ENCODE results near the gene GIGYF2. TPM values are rescaled to one million over a fixed set of nuclear protein-coding genes. Genes with fewer than 3 reads are reported as not detected.

Gene GIGYF2
- total RNA-seq, 1 experiment from 2014 or later = 55.3 TPM

- Histone ChIP-seq H3K9ac (ENCODE audit: extremely low read depth, insufficient read length, low read length) (no peak overlapping the region), H2BK12ac (ENCODE audit: insufficient read length, low read depth, low read length) (no peak overlapping the region), H2AFZ (ENCODE audit: low read length) (no peak overlapping the region), H3K27me3 (ENCODE audit: insufficient read depth, low read length) (no peaks in the 10 kb centered on the region), H4K5ac (ENCODE audit: insufficient read length, low read depth, low read length) (no peak overlapping the region), H3K4me2 (ENCODE audit: insufficient read depth, insufficient read length, low read length) (no peak overlapping the region), H2BK120ac (ENCODE audit: low read depth, low read length, poor library complexity, severe bottlenecking) (no peak overlapping the region), H2BK15ac (ENCODE audit: low read depth, low read length) (no peak overlapping the region), H3K79me2 (ENCODE audit: insufficient read depth, low read length) (no peaks in the 10 kb centered on the region), H2BK5ac (ENCODE audit: insufficient read length, low read length) (no peak overlapping the region), H3K23ac (ENCODE audit: insufficient read length, low read depth, low read length) (no peak overlapping the region), H3K79me1 (ENCODE audit: insufficient read depth, low read depth, low read length, poor library complexity, severe bottlenecking) (no peaks in the 10 kb centered on the region), H4K91ac (ENCODE audit: insufficient read length, low read depth, low read length) (no peak overlapping the region), H3K23me2 (ENCODE audit: insufficient read length, low read depth, low read length, poor library complexity, severe bottlenecking) (no peaks in the 10 kb centered on the region), H3K4ac (ENCODE audit: low read depth, low read length) (no peak overlapping the region), H2AK5ac (ENCODE audit: insufficient read length, low read length) (no peak overlapping the region), H3K27ac (ENCODE audit: insufficient read length, low read depth, low read length) (no peak overlapping the region), H3T11ph (ENCODE audit: low read length) (no peak overlapping the region), H2BK20ac (ENCODE audit: low read depth, low read length, poor library complexity, severe bottlenecking) (no peak overlapping the region), H3K18ac (ENCODE audit: insufficient read length, low read depth, low read length) (no peak overlapping the region), H3K9me3 (ENCODE audit: control insufficient read depth, low read depth, low read length) (no peaks in the 10 kb centered on the region), H4K8ac (replicated peaks; ENCODE audit: insufficient read length, low read depth, low read length) (no peak overlapping the region), H4K20me1 (ENCODE audit: control insufficient read depth, insufficient read depth, insufficient read length) (no peaks in the 10 kb centered on the region), H3K56ac (ENCODE audit: insufficient read length, low read depth, low read length) (no peak overlapping the region), H3K4me1 (ENCODE audit: insufficient read depth, low read length) (no peaks in the 10 kb centered on the region; the same call in 1 of the 2 replicates), H3K14ac (ENCODE audit: insufficient read depth, low read length) (no peak overlapping the region)
- no peak for DNase-seq
- no peak for TF ChIP-seq CTCF (conservative IDR thresholded peaks at IDR 0.05)
- no CpG with 5 or more reads among the region's 7 CpGs for WGBS (ENCODE audit: extremely low coverage, insufficient read length, low lambda C conversion rate)
- Mint-ChIP-seq H3K27me3 (ENCODE audit: low read depth) (peaks cover 19% of the 10 kb centered on the region), H3K36me3 (ENCODE audit: insufficient read depth in 1 of 3, low read depth in 3 of 3) (no peaks in the 10 kb centered on the region; a peak in 2 of 7 replicates), H3K4me3 (no peak overlapping the region), H3K27ac (no peak overlapping the region), H3K9me3 (peaks cover 0 to 2% of the 10 kb centered on the region in 2 experiments; a peak in 2 of 5 replicates), H3K4me1 (peaks cover 19 to 22% of the 10 kb centered on the region in 2 experiments)
Observed at GRCh38 chr2:232886632-232887031, 189.5 kb downstream of the GIGYF2 start.

Measured in H9 (cell line).